Measurements from ENCODE around the gene RAB1A.
"Not testable (repeated sequence)": the region's sequence is repeated elsewhere in the genome, so short reads cannot be mapped to it uniquely, and the experiment has no call there.

RAB1A gene

DNA sequence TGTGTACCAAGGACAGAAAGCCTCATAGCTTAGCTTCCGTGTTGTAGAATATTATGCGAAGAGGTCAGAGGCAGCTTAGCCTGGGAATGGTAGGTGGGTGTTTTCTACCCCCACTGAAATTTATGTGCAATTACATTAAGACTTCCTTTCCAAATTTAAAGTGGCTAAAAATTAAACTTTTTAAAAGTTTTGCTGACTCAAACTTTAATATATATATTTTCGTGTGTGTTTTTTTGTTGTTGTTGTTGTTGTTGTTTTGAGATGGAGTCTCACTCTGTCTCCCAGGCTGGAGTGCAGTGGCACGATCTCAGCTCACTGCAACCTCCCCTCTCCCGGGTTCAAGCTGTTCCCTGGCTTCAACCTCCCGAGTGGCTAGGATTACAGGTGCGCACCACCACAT lies 4.3 kb upstream of the RAB1A start:
- DNase-seq = no peak

- no peak for DNase-seq
Measured at GRCh38 chr2:65133626-65134025, 3.7 kb upstream of the RAB1A start.

GRCh38 chr2:65132930-65133329 lies 3.0 kb upstream of the RAB1A start:
- DNase-seq = not testable (repeated sequence)

DNA sequence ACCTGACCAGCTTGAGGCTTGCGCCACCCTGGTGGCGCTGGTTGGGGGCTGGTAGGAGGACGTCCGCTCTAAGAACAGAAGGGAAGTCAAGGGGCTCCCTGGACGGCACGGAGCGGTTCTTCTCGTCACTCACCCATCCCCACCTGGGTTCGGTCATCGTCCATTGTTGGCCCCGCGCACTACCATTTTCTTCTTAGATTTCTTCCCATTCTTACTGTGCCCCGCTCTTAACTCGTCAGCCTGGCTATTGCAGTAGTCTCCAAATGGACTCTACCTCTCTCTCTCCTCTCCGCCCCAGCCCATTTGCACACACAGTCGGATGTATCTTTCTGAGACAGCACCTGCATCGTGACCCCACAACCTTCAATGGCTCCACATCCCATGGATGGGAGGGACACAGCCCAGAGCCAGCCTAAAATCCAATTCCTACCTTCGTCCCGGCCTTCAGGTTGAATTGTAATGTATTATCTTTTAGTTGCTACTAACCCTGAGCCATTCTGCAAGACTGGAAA lies 814 bp upstream of the RAB1A start:
- no peak for DNase-seq

GRCh38 chr2:65129286-65129825 lies 550 bp downstream of the RAB1A start:
- peak; percentile 4 for DNase-seq

GRCh38 chr2:65128297-65129190 lies 1.4 kb downstream of the RAB1A start:
- no peak for DNase-seq

GRCh38 chr2:65125457-65125856 lies 4.4 kb downstream of the RAB1A start:
- not testable (repeated sequence) for DNase-seq

- DNase-seq = no peak
Measured at GRCh38 chr2:65122313-65122712, 7.6 kb downstream of the RAB1A start.

DNA sequence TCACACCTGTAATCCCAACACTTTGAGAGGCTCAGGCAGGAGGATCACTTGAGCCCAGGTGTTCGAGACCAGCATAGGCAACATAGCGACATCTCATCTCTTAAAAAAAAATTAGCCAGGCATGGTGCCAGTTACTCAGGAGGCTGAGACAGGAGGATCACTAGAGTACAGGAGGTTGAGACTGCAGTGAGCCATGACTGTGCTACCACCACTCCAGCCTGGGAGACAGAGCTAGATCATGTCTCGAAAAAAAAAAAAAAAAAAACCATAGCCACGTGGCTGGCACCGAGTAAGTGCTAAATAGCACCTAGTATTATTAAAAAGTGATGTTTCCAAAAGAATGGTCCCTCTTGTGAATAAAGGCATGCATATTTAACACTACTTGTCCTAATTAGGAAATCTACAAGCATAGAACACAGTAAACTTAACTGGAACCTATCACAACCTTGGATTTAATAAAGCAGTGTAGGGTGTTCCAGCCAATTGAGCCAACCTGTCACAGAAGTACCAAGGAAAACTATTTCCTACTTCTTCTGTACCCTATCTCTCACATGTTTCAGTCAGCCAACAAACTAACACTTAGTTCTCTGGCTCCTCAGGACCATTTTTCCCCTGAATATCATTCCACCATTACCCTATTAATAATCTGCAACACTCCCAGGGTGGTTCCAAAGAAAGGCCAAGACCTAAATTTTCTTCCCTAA lies 8.8 kb downstream of the RAB1A start:
- no peak for DNase-seq

GRCh38 chr2:65116645-65117044 lies 13.3 kb downstream of the RAB1A start:
- DNase-seq = no peak

DNA sequence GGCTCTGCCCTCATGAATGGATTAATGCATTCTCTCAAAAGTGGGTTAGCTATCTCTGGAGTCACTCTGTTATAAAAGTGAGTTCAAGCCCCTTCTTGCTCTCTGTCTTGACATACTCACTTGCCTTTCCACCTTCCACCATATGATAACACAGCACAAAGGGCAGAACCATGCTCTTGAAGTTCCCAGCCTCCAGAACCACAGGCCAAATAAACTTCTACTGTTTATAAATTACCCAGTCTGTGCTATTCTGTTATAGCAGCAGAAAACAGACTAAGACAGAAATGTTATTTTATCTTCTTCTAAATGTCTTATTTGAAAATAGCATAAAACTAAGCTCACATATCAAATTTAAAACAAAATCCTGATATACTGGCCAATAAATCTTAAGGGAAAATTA lies 15.0 kb downstream of the RAB1A start:
- no peak for DNase-seq

DNA sequence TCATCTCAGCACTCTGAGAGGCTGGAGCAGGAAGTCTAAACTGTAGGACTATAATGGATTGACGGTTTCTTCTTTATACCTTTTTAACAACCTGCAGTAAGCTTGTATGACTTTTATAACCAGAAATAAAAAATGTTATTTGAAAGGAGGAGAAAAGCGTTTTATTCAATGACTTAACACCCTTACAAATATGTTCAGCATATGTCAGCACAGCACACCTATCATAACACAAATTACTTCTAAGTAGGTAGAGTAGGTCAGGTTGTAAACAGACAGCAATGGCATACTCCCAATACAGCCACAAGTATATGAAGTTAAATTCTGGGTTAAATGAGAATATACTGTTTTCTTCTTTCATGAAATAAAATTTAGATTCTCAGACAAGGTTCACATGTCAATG lies 16.1 kb downstream of the RAB1A start:
- no peak for DNase-seq

DNA sequence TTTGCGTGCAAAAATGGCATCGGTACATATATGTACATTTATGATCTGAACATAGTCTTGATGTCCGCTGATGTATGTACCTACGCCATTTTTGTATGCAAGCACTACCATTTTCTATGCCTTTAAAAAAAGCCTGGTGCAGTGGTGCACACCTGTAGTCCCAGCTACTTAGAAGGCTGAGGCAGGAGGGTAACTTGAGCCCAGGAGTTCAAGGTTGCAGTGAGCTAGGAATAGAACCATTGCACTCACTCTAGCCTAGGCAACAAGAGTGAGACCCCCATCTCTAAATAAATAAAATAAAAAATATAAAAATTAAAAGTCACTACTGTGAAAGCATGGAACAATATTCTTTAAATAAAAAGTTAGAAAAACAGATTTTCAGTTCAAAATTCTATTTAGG lies 16.7 kb downstream of the RAB1A start:
- no peak for DNase-seq

DNA sequence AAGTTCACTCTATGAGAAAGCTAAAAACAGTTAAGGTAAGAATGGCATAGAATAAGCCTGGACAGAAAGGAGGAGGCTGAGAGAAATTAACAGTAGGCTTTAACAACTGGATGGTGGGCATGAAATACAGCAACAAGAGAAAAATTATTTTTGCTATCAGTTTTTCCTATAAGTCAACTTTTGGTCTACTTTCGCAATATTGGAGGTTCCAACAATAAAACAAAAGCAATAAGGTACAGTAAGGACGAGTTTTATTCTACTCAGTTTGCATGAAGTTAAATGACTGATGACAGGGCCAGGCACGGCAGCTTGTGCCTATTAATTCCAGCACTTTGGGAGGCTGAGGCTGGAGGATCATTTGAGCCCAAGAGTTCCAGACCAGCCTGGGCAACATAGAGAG lies 17.3 kb downstream of the RAB1A start:
- DNase-seq = no peak

DNA sequence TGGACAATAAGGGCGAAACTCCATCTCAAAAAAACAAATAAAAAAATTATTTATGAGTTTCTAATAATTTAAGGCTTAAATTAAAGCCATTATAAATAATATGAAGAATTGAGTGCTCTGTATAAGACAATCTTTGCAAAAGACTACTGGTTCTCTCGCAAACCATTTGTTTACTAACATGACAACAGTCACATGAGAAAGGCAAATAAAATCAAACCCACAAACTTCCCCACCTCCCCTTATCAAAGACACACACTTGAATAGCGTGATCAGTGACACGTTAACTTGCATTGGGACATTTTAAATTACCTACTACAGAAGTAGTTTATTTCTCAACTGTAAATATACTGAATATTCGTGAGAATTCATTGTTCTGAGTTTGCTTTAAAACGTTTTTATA lies 21.1 kb downstream of the RAB1A start:
- DNase-seq = no peak

- DNase-seq = no peak
Measured at GRCh38 chr2:65107530-65107929, 22.4 kb downstream of the RAB1A start.

DNA sequence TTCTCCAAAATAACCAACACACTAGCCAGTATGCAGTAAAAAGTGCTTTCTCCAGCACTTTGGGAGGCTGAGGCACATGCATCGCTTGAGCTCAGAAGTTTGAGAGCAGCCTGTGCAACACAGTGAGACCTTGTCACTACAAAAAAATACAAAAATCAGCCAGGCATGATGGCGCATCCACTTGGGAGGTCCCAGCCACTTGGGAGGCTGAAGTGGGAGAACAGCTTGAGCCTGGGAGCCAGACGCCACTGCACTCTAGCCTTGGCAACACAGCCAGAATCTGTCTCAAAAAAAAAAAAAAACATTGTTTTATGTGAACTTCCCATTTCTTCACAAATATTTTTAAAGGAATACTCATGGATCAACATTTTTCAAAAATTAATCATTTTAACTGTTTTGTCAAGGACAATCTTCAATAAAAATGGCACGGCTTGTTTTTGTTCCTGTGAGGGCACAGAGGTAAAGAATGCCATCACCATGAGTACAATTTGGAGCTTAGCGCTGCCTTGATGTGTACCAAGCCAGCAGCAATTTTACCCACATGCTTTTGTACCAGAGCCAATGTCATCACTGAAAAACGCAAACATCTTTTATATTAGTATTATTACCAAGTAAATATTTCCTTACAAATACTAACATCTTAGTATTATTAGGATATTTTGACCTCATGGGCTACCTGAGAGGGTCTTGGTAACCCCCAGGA lies 26.7 kb downstream of the RAB1A start:
- DNase-seq = peak; percentile 51

- DNase-seq = no peak
Measured at GRCh38 chr2:65101071-65101470, 28.8 kb downstream of the RAB1A start.

GRCh38 chr2:65098741-65099140 lies 31.2 kb downstream of the RAB1A start:
- DNase-seq = no peak

- no peak for DNase-seq
Measured at GRCh38 chr2:65097844-65098243, 32.1 kb downstream of the RAB1A start.

GRCh38 chr2:65096948-65097347 lies 33.0 kb downstream of the RAB1A start:
- DNase-seq = no peak

- DNase-seq = no peak
Measured at GRCh38 chr2:65093211-65093610, 36.7 kb downstream of the RAB1A start.

DNA sequence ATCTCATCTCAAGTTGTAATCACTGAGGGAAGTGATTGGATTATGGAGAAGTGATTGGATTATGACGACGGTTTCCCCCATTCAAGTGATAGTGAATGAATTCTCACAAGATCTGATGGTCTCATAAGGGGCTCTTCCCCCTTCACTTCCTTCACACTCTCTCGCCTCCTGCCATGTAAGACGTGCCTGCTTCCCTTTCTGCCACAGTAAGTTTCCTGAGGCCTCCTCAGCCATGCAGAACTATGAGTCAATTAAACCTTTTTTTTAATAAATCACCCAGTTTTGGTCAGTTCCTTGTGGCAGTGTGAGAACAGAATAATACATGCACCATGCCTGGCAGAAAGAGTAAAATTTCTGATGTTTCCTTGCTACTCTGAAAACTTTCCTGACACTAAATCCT lies 37.1 kb downstream of the RAB1A start:
- DNase-seq = no peak

Data from NCI-H2029 (cell line).